Activated CD4-positive, alpha-beta T cell treated with anti-CD3 and anti-CD28 coated beads, Interleukin-2, amount 50 U/mL, for 1 hour (primary cell): Measurements from ENCODE around the gene TRIM71.

Source experiments
- DNase-seq: peaks from one replicate; pipeline ENCODE4 v3.0.0-alpha.2; 2020

The TRIM71 gene

GRCh38 chr3:32946973-32947788, 129.4 kb downstream of the TRIM71 start:
- DNase-seq = no peak
